AG09309 (cell line): Measurements from ENCODE around the gene FKBP9.

Experiments used
- DNase-seq: peaks from one replicate; pipeline ENCODE4 v3.0.0-alpha.2; 2010; ENCODE audit warnings: low read depth
- H3K4me3 ChIP-seq: 2 replicates; pipeline ENCODE4 v1.5.1; 2011; ENCODE audit warnings: mild to moderate bottlenecking, low read depth, low read length, moderate library complexity; ENCODE audit not compliant: control insufficient read depth
- TF ChIP-seq, protein P1 (sequence below): IDR thresholded peaks from 2 replicates; pipeline ENCODE4 v1.5.1; 2011; ENCODE audit warnings: mild to moderate bottlenecking, low read depth, low read length, inconsistent platforms; ENCODE audit not compliant: insufficient read depth, control insufficient read depth; ENCODE audit errors: missing control alignments

FKBP9 gene

GRCh38 chr7:33024189-33024757 is 67.0 kb downstream of the FKBP9 start:
- TF ChIP-seq, protein P1, sequence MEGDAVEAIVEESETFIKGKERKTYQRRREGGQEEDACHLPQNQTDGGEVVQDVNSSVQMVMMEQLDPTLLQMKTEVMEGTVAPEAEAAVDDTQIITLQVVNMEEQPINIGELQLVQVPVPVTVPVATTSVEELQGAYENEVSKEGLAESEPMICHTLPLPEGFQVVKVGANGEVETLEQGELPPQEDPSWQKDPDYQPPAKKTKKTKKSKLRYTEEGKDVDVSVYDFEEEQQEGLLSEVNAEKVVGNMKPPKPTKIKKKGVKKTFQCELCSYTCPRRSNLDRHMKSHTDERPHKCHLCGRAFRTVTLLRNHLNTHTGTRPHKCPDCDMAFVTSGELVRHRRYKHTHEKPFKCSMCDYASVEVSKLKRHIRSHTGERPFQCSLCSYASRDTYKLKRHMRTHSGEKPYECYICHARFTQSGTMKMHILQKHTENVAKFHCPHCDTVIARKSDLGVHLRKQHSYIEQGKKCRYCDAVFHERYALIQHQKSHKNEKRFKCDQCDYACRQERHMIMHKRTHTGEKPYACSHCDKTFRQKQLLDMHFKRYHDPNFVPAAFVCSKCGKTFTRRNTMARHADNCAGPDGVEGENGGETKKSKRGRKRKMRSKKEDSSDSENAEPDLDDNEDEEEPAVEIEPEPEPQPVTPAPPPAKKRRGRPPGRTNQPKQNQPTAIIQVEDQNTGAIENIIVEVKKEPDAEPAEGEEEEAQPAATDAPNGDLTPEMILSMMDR: no peak
- no peak for DNase-seq
- H3K4me3 ChIP-seq: no peak overlapping the region

- no peak for DNase-seq
Measured at GRCh38 chr7:33035776-33036175, 78.5 kb downstream of the FKBP9 start.

DNA sequence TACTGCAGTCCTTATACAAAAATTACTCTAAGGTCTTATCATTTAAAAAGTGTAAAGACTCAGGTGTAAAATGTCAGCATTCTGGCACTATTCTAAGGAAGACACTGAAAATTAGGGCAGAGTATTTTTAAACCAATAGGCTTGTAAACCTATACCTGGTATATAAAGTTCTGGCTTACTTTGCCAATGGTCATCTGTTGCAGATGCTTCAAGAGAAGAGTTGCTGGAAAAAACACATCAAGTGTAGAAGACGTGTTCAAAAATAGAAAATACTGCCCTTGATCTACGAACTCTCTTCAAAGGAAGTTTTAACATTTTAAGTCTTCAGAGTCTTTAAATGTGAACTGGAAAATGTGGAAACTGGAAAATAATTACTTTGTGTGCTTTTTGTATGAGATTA is 81.4 kb downstream of the FKBP9 start:
- no peak for DNase-seq
- TF ChIP-seq, protein P1: no peak
- H3K4me3 ChIP-seq: no peak overlapping the region

More at GRCh38 chr7:33035776-33036175, 78.5 kb downstream of the FKBP9 start:
- TF ChIP-seq, protein P1: no peak
- H3K4me3 ChIP-seq: no peak overlapping the region

- no peak for DNase-seq
- H3K4me3 ChIP-seq: peak overlapping the region; percentile 25
- TF ChIP-seq, protein P1: no peak
Measured at GRCh38 chr7:33039257-33039902, 82.1 kb downstream of the FKBP9 start.

- H3K4me3 ChIP-seq: peak overlapping the region; percentile 25
- no peak for DNase-seq
- TF ChIP-seq, protein P1: no peak
Measured at GRCh38 chr7:33039903-33040292, 82.7 kb downstream of the FKBP9 start.

- H3K4me3 ChIP-seq: no peak overlapping the region
- DNase-seq: no peak
- TF ChIP-seq, protein P1: no peak
Measured at GRCh38 chr7:33040803-33041516, 83.7 kb downstream of the FKBP9 start.
